ENCODE data around the gene IQCH. TPM values are rescaled to one million over a fixed set of nuclear protein-coding genes. Genes with fewer than 3 reads are reported as not detected.
"Not testable (repeated sequence)": the region's sequence is repeated elsewhere in the genome, so short reads cannot be mapped to it uniquely, and the experiment has no call there.

IQCH gene
- total and polyA plus RNA-seq, 8 donors: 0.49 to 1.6 (median 1.2) TPM

DNA sequence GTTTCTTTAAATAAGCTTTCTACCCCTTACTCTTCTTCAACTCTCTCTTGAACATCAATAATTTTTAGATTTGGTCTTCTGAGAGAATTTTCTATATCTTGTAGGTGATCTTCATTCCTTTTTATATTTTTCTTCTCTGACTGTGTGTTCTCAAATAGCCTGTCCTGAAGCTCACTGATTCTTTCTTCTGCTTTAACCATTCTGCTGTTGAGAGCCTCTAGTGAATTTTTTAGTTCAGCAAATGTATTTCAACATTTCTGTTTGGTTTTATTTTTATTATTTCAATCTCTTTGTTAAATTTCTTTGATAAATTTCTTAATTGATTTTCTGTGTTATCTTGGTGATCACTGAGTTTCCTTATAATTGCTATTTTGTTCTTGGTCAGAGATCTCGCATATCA is 19.6 kb downstream of the IQCH start:
- 95 to 100% methylated on average over 1 of the region's 1 CpG for WGBS, 2 donors
- H3K36me3 ChIP-seq: no peaks in the 10 kb centered on the region
- no peak for FAIRE-seq
- no peaks in the 10 kb centered on the region for H3K27me3 ChIP-seq
- intact Hi-C loops (cut with DNase I): no loop called here
- no peak for ATAC-seq
- TF ChIP-seq, protein P1, sequence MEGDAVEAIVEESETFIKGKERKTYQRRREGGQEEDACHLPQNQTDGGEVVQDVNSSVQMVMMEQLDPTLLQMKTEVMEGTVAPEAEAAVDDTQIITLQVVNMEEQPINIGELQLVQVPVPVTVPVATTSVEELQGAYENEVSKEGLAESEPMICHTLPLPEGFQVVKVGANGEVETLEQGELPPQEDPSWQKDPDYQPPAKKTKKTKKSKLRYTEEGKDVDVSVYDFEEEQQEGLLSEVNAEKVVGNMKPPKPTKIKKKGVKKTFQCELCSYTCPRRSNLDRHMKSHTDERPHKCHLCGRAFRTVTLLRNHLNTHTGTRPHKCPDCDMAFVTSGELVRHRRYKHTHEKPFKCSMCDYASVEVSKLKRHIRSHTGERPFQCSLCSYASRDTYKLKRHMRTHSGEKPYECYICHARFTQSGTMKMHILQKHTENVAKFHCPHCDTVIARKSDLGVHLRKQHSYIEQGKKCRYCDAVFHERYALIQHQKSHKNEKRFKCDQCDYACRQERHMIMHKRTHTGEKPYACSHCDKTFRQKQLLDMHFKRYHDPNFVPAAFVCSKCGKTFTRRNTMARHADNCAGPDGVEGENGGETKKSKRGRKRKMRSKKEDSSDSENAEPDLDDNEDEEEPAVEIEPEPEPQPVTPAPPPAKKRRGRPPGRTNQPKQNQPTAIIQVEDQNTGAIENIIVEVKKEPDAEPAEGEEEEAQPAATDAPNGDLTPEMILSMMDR (IDR thresholded peaks at IDR 0.05): no peak
- DNase-seq: no peak
- H3K4me1 ChIP-seq: no peaks in the 10 kb centered on the region
- H3K9me3 ChIP-seq: no peaks in the 10 kb centered on the region
- H3K27ac ChIP-seq: no peak overlapping the region
- no peak overlapping the region for H3K4me3 ChIP-seq

- Histone ChIP-seq H3K27ac (no peak overlapping the region), H3K9me3 (no peaks in the 10 kb centered on the region), H3K4me1 (no peaks in the 10 kb centered on the region), H3K36me3 (no peaks in the 10 kb centered on the region), H3K27me3 (no peaks in the 10 kb centered on the region), H3K4me3 (no peak overlapping the region)
- DNase-seq (no peak), FAIRE-seq (no peak), ATAC-seq (no peak)
- WGBS, 2 donors: 78 to 82% methylated on average over 1 of the region's 1 CpG
- intact Hi-C loops (cut with DNase I): no loop called here
- TF ChIP-seq, protein P1 (IDR thresholded peaks at IDR 0.05): no peak
These were observed 22.1 kb downstream of the IQCH start for GRCh38 chr15:67276666-67277065.

DNA sequence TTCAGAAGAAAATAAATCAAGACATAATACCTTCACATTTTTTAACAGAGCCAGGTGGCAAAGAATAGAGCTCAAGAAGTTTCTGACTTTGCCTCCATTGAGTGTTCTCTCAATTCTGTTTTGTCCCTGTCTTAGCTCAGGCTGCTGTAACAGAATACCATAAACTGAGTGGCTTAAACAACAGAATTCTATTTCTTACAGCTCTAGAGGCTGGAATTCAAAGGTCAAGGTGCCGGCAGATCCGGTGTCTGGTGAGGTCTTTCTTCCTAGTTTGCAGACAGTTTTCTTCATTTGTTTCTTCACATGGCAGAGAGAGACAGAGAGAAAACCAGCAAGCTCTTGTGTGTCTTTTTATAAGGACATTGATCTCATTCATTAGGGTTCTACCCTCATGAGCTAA is 25.6 kb downstream of the IQCH start:
- no peak for ATAC-seq
- no peaks in the 10 kb centered on the region for H3K9me3 ChIP-seq
- WGBS, 2 donors: 79 to 88% methylated on average over 2 of the region's 2 CpGs
- no peaks in the 10 kb centered on the region for H3K36me3 ChIP-seq
- no peak for FAIRE-seq
- DNase-seq: no peak
- intact Hi-C loops (cut with DNase I): no loop called here
- no peak overlapping the region for H3K27ac ChIP-seq
- no peaks in the 10 kb centered on the region for H3K4me1 ChIP-seq
- H3K4me3 ChIP-seq: no peak overlapping the region
- TF ChIP-seq, protein P1 (IDR thresholded peaks at IDR 0.05): no peak
- H3K27me3 ChIP-seq: no peaks in the 10 kb centered on the region

- FAIRE-seq (no peak), DNase-seq (no peak), ATAC-seq (no peak)
- Histone ChIP-seq H3K36me3 (no peaks in the 10 kb centered on the region), H3K27me3 (no peaks in the 10 kb centered on the region), H3K27ac (no peak overlapping the region), H3K4me3 (no peak overlapping the region), H3K4me1 (no peaks in the 10 kb centered on the region), H3K9me3 (no peaks in the 10 kb centered on the region)
- TF ChIP-seq, protein P1 (IDR thresholded peaks at IDR 0.05): no peak
- 89 to 90% methylated on average over 1 of the region's 1 CpG for WGBS, 2 donors
- intact Hi-C loops (cut with DNase I): no loop called here
These were observed 27.1 kb downstream of the IQCH start for GRCh38 chr15:67281714-67282113.

GRCh38 chr15:67285625-67286024 is 31.0 kb downstream of the IQCH start:
- H3K27me3 ChIP-seq; H3K36me3 ChIP-seq; H3K4me1 ChIP-seq; ATAC-seq; FAIRE-seq; intact Hi-C loops (cut with DNase I); H3K27ac ChIP-seq; H3K9me3 ChIP-seq; DNase-seq; H3K4me3 ChIP-seq: not testable (repeated sequence)

GRCh38 chr15:67286400-67286799 is 31.8 kb downstream of the IQCH start:
- intact Hi-C loops (cut with DNase I); ATAC-seq; H3K4me1 ChIP-seq; DNase-seq; H3K36me3 ChIP-seq; H3K27ac ChIP-seq; H3K27me3 ChIP-seq; FAIRE-seq; H3K4me3 ChIP-seq; H3K9me3 ChIP-seq: not testable (repeated sequence)
- 83 to 97% methylated on average over 6 of the region's 6 CpGs for WGBS, 2 donors

Data from pancreas (tissue), 10 donors.